Gastrocnemius medialis (tissue), 4 donors: ENCODE data around the gene LEFTY2. TPM values are rescaled to one million over a fixed set of nuclear protein-coding genes. Genes with fewer than 3 reads are reported as not detected.

Experiments used
- ATAC-seq, 2 donors: fragments of 150-250 bp; one replicate each; pipeline ENCODE4 v1.9.1; 2016
- DNase-seq, 2 donors: peaks; one replicate each; pipeline ENCODE4 v3.0.0-alpha.2; 2019
- H3K27ac ChIP-seq, 4 donors: fragments of 200-600 bp; sonication (generic); 1 replicate in 1 of 4; 2 replicates in 3 of 4; pipeline ENCODE4 v1.5.1; 2016 to 2018; ENCODE audit warnings: mild to moderate bottlenecking in 2 of 4, moderate library complexity in 1 of 4
- H3K27me3 ChIP-seq, 3 donors: fragments of 200-600 bp; sonication (generic) in 2 of 3; 1 replicate in 1 of 3; 2 replicates in 2 of 3; pipeline versions ENCODE4 v1.5.1 to v1.6.0; 2016 to 2019; ENCODE audit warnings: mild to moderate bottlenecking in 1 of 3, moderate library complexity in 1 of 3
- H3K36me3 ChIP-seq, 2 donors: fragments of 200-600 bp; sonication (generic) in 1 of 2; one replicate each; pipeline ENCODE4 v1.5.1; 2017 to 2018
- H3K4me1 ChIP-seq, 2 donors: fragments of 200-600 bp; sonication (generic) in 1 of 2; one replicate each; pipeline ENCODE4 v1.5.1; 2016 to 2017; ENCODE audit warnings: mild to moderate bottlenecking in 2 of 2
- H3K4me3 ChIP-seq, 4 donors: fragments of 200-600 bp; sonication (generic) in 3 of 4; 1 replicate in 1 of 4; 2 replicates in 3 of 4; pipeline ENCODE4 v1.5.1; 2016 to 2019; ENCODE audit warnings: mild to moderate bottlenecking in 2 of 4
- H3K9me3 ChIP-seq, 3 donors: fragments of 200-600 bp; sonication (generic) in 2 of 3; 1 replicate in 1 of 3; 2 replicates in 2 of 3; pipeline ENCODE4 v1.5.1; 2016 to 2019
- POLR2A ChIP-seq, 2 donors: fragments of 450-650 bp; IDR thresholded peaks; one replicate each; pipeline ENCODE4 v1.6.1; 2017; ENCODE audit warnings: antibody characterized with exemption in 2 of 2, mild to moderate bottlenecking in 2 of 2, moderate library complexity in 2 of 2
- in situ Hi-C, 4 donors: fragments of 200-750 bp; cut with MboI; loops; one replicate each; pipeline versions ENCODE4 v1.15.0 to v1.8.0; 2017; ENCODE audit warnings: low sequenced_read_pairs in 4 of 4
- intact Hi-C: fragments of 100-400 bp; cut with DNase I; formaldehyde crosslinking; loops from one replicate; pipeline ENCODE4 v1.15.1; 2023; ENCODE audit warnings: low total_unique reads
- total RNA-seq, 4 donors: library from RNA; depleted of rRNA; stranded (reverse); fragments of >200 nt; gene quantifications; one replicate each; pipeline versions ENCODE4 v1.1.0 to v1.2.3, GENCODE V29; 2016
- TF ChIP-seq, protein P1 (sequence below), 5 experiments: fragments of 450-650 bp in 3 of 5; fragments of 200-600 bp in 2 of 5; sonication (generic) in 2 of 5; IDR thresholded peaks in 4 of 5; conservative IDR thresholded peaks in 1 of 5; 1 replicate in 4 of 5; 2 replicates in 1 of 5; pipeline ENCODE4 v1.5.1; 2016 to 2019; ENCODE audit warnings: antibody characterized with exemption in 5 of 5, mild to moderate bottlenecking in 3 of 5, moderate library complexity in 3 of 5

LEFTY2 gene
- total RNA-seq, 4 donors from 2014 or later = 0.20 TPM; not detected in 3

DNA sequence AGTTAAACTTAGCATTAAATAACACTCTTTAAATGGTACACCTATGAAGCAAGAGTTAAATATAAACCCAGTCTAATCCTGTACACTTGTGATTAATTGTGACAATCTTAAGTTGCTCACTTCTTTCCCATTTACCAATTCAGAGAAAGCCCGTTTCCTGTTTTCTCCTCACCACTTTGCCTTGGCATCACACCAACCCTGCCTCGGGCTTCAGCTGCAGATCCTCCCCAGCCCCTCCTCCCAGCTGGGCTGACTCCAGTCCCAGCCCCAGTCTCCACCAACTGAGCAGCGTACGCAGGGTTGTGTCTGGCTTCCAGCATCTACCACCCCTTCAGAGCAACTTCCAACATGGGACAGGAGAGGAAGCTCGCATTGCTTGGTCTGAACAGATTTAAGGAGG lies 21.1 kb downstream of the LEFTY2 start:
- no peak overlapping the region for H3K4me3 ChIP-seq
- H3K27ac ChIP-seq = peak overlapping the region in 1 of 4 donors; percentile 11
- ATAC-seq (no peak), DNase-seq (peak; percentile 29 to 42)
- TF ChIP-seq, protein P1, sequence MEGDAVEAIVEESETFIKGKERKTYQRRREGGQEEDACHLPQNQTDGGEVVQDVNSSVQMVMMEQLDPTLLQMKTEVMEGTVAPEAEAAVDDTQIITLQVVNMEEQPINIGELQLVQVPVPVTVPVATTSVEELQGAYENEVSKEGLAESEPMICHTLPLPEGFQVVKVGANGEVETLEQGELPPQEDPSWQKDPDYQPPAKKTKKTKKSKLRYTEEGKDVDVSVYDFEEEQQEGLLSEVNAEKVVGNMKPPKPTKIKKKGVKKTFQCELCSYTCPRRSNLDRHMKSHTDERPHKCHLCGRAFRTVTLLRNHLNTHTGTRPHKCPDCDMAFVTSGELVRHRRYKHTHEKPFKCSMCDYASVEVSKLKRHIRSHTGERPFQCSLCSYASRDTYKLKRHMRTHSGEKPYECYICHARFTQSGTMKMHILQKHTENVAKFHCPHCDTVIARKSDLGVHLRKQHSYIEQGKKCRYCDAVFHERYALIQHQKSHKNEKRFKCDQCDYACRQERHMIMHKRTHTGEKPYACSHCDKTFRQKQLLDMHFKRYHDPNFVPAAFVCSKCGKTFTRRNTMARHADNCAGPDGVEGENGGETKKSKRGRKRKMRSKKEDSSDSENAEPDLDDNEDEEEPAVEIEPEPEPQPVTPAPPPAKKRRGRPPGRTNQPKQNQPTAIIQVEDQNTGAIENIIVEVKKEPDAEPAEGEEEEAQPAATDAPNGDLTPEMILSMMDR (IDR thresholded peaks at IDR 0.05 in 4 of 5, conservative IDR thresholded peaks at IDR 0.05 in 1 of 5) = no peak
- TF ChIP-seq POLR2A (IDR thresholded peaks at IDR 0.05) = no peak
- in situ Hi-C loops (loop anchor here in 2 of 4 donors (10.0 kb wide), 2 partner anchors 145 to 445 kb away; partner anchors contain the start of gene SRP9 (in 2 of the 2)), intact Hi-C loops (no loop called here)
- H3K9me3 ChIP-seq = no peaks in the 10 kb centered on the region
- H3K4me1 ChIP-seq = peaks cover 15 to 16% of the 10 kb centered on the region in 2 donors
- peaks cover 0 to 42% of the 10 kb centered on the region in 2 donors for H3K36me3 ChIP-seq
- no peaks in the 10 kb centered on the region for H3K27me3 ChIP-seq

DNA sequence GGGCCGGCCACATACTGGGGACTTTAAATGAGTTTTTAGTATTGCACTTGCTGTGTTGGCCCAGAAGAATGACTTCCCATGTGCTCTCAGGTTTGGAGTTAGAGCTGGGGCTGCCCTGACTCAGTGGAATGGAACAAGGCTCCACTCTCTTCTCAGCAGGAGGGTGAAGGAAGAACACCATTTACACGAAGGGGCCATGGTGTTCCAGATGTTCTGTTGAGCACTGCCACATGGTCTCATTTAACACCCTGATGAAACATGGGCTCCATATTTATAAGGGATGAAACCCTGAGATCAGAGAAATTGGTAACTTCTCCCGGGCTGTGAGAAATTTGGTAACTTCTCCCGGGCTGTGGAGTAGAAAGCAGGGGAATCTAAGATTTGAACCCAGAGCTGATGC lies 22.7 kb downstream of the LEFTY2 start:
- TF ChIP-seq POLR2A (IDR thresholded peaks at IDR 0.05) = no peak
- TF ChIP-seq, protein P1 (IDR thresholded peaks at IDR 0.05 in 4 of 5, conservative IDR thresholded peaks at IDR 0.05 in 1 of 5) = no peak
- in situ Hi-C loops (loop anchor here in 2 of 4 donors (10.0 kb wide), 2 partner anchors 143 to 443 kb away; partner anchors contain the start of gene SRP9 (in 2 of the 2)), intact Hi-C loops (no loop called here)
- Histone ChIP-seq H3K27me3 (no peaks in the 10 kb centered on the region), H3K36me3 (peaks cover 0 to 42% of the 10 kb centered on the region in 2 donors), H3K4me3 (no peak overlapping the region), H3K4me1 (peaks cover 10 to 12% of the 10 kb centered on the region in 2 donors), H3K9me3 (no peaks in the 10 kb centered on the region), H3K27ac (no peak overlapping the region)
- no peak for ATAC-seq
- no peak for DNase-seq

DNA sequence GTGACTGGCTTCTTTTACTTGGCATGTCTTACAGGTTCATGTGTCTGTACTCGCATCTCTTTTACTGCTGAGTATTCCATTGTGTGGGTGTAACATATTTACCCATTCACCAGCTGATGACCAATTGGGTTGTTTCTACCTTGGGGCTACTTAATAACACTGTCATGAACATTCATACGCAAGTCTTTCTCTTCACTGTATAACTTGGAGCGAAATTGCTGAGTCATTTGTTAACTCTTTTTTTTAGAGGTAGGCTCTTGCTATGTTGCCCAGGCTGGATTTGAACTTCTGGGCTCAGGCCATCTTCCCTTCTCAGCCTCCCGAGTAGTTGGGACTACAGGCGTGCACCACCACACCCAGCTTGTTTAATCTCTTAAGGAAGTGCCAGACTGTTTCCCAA lies 23.5 kb downstream of the LEFTY2 start:
- ATAC-seq (no peak), DNase-seq (no peak)
- Histone ChIP-seq H3K27me3 (no peaks in the 10 kb centered on the region), H3K9me3 (no peaks in the 10 kb centered on the region), H3K36me3 (peaks cover 0 to 42% of the 10 kb centered on the region in 2 donors), H3K4me1 (peaks cover 6% of the 10 kb centered on the region in 2 donors), H3K27ac (no peak overlapping the region), H3K4me3 (no peak overlapping the region)
- in situ Hi-C loops (loop anchor here in 2 of 4 donors (10.0 kb wide), 2 partner anchors 143 to 443 kb away; partner anchors contain the start of gene SRP9 (in 2 of the 2)), intact Hi-C loops (no loop called here)
- TF ChIP-seq, protein P1 (IDR thresholded peaks at IDR 0.05 in 4 of 5, conservative IDR thresholded peaks at IDR 0.05 in 1 of 5) = no peak
- no peak for TF ChIP-seq POLR2A (IDR thresholded peaks at IDR 0.05)

GRCh38 chr1:225917101-225917500 lies 23.9 kb downstream of the LEFTY2 start:
- no peaks in the 10 kb centered on the region for H3K27me3 ChIP-seq
- H3K4me3 ChIP-seq = no peak overlapping the region
- no peak for DNase-seq
- H3K36me3 ChIP-seq = peaks cover 0 to 38% of the 10 kb centered on the region in 2 donors
- H3K9me3 ChIP-seq = no peaks in the 10 kb centered on the region
- TF ChIP-seq, protein P1 (IDR thresholded peaks at IDR 0.05 in 4 of 5, conservative IDR thresholded peaks at IDR 0.05 in 1 of 5) = no peak
- TF ChIP-seq POLR2A (IDR thresholded peaks at IDR 0.05) = no peak
- intact Hi-C loops (no loop called here), in situ Hi-C loops (loop anchor here in 2 of 4 donors (10.0 kb wide), 2 partner anchors 142 to 442 kb away; partner anchors contain the start of gene SRP9 (in 2 of the 2))
- no peak overlapping the region for H3K27ac ChIP-seq
- ATAC-seq = no peak
- H3K4me1 ChIP-seq = peaks cover 6% of the 10 kb centered on the region in 2 donors
